Panc1 (cell line): ENCODE data around the gene CDV3. TPM values are rescaled to one million over a fixed set of nuclear protein-coding genes. Genes with fewer than 3 reads are reported as not detected.

ENCODE experiments used
- ATAC-seq: fragments of 200-7000 bp; cut with Tn5 transposase; 2 replicates; pipeline ENCODE4 v1.9.1; 2020; ENCODE audit warnings: mild to moderate bottlenecking, moderate library complexity
- BruUV-seq: library from RNA; stranded (reverse); fragments of 400-500 nt; replicated peaks from 2 replicates; lab custom pipeline; 2021; lab: Mats Ljungman, UMichigan
- CTCF ChIA-PET: fragments of 300-600 bp; sonication (Branson Sonifier 250); formaldehyde crosslinking; loops from one replicate; lab custom pipeline; 2022; ENCODE audit warnings: antibody characterized with exemption; lab: Charles Lee
- POLR2A ChIA-PET: fragments of 300-600 bp; sonication (Branson Sonifier 250); formaldehyde crosslinking; loops from one replicate; lab custom pipeline; 2022; ENCODE audit warnings: antibody characterized with exemption; lab: Charles Lee
- DNase-seq: peaks from one replicate; pipeline ENCODE4 v3.0.0-alpha.2; 2010; ENCODE audit warnings: low read depth, low spot score
- H3K27ac ChIP-seq: 2 replicates; pipeline ENCODE4 v1.5.1; 2011; ENCODE audit warnings: mild to moderate bottlenecking, low read length, inconsistent platforms
- H3K27me3 ChIP-seq: fragments of 200-500 bp; sonication (Bioruptor generic); 2 replicates; pipeline ENCODE4 v1.6.0; 2014; ENCODE audit warnings: low read length, inconsistent platforms; ENCODE audit not compliant: control insufficient read depth, insufficient read depth
- H3K36me3 ChIP-seq: fragments of 200-500 bp; sonication (Bioruptor generic); 2 replicates; pipeline ENCODE4 v1.5.1; 2014; ENCODE audit warnings: inconsistent platforms, mild to moderate bottlenecking, low read length, moderate library complexity; ENCODE audit not compliant: control insufficient read depth, insufficient read depth
- H3K4me1 ChIP-seq: 2 replicates; pipeline ENCODE4 v1.5.1; 2011; ENCODE audit warnings: inconsistent platforms, mild to moderate bottlenecking, low read length, moderate library complexity; ENCODE audit not compliant: control insufficient read depth, insufficient read depth
- H3K4me3 ChIP-seq, 2 experiments: 2 replicates each; pipeline ENCODE4 v1.5.1; 2011 to 2012; ENCODE audit warnings: low read depth in 2 of 2, low read length in 2 of 2, mild to moderate bottlenecking in 2 of 2, inconsistent platforms in 1 of 2, moderate library complexity in 1 of 2
- H3K9me3 ChIP-seq: fragments of 200-500 bp; sonication (Bioruptor generic); 2 replicates; pipeline ENCODE4 v1.5.1; 2014; ENCODE audit warnings: low read depth, mild to moderate bottlenecking, inconsistent platforms, low read length, moderate library complexity; ENCODE audit not compliant: control insufficient read depth, insufficient read depth
- POLR2AphosphoS5 ChIP-seq: IDR thresholded peaks from 2 replicates; pipeline ENCODE4 v1.6.1; 2012; ENCODE audit warnings: mild to moderate bottlenecking, low read depth, low read length, moderate library complexity
- SIN3A ChIP-seq: IDR thresholded peaks from 2 replicates; pipeline ENCODE4 v1.6.1; 2012; ENCODE audit warnings: low read depth, mild to moderate bottlenecking, low read length, moderate library complexity, borderline replicate concordance; ENCODE audit not compliant: insufficient read depth
- TCF7L2 ChIP-seq: IDR thresholded peaks from 2 replicates; pipeline ENCODE4 v1.6.1; 2011; ENCODE audit warnings: mild to moderate bottlenecking, low read depth, low read length, inconsistent platforms
- in situ Hi-C: cut with HindIII; loops from 2 replicates; pipeline ENCODE4 v1.10.0; 2016; ENCODE audit warnings: low sequenced_read_pairs, low pct_unique_long_range_greater_than_20kb
- intact Hi-C: fragments of 100-400 bp; cut with micrococcal nuclease; formaldehyde crosslinking; loops from one replicate; pipeline ENCODE4 v1.10.0; 2022; ENCODE audit not compliant: unreplicated experiment
- total RNA-seq: library from RNA; stranded (reverse); gene quantifications from one replicate; pipeline ENCODE4 v1.2.1, GENCODE V29; 2021; ENCODE audit not compliant: unreplicated experiment
- TF ChIP-seq, protein P1 (sequence below), 2 experiments: IDR thresholded peaks; 2 replicates each; pipeline ENCODE4 v1.6.1; 2011 to 2012; ENCODE audit warnings: low read depth in 2 of 2, control low read depth in 1 of 2, low read length in 1 of 2, mild to moderate bottlenecking in 1 of 2, moderate library complexity in 1 of 2; ENCODE audit not compliant: insufficient read depth in 1 of 2
- TF ChIP-seq, protein P2 (sequence below): fragments of 450-650 bp; IDR thresholded peaks from 2 replicates; pipeline ENCODE4 v1.5.1; 2017; ENCODE audit warnings: mild to moderate bottlenecking

CDV3 gene
- total RNA-seq, 1 experiment from 2014 or later, result 506 TPM

DNA sequence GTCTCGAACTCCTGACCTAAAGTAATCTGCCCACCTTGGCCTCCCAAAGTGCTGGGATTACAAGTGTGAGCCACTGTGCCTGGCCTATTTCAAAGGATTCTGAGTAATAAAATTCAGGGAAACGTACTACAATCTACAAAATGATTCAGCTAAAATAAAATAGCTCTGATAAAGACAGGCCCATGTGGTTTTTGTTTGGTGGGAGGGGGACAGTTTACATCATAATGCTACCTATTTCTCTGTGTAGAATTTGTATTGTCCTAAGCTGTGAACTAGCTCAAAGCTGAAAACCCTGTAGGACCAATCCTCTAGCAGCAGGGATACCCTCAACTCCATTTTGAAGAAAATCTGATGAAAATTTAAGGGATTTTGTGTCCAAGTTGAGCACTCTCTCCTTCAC, 25.8 kb downstream of the CDV3 start:
- in situ Hi-C loops, result no loop called here
- CTCF ChIA-PET, result no interaction called here
- POLR2A ChIA-PET, result interaction anchor here (0.6 kb wide), 1 partner anchor 68 kb away, joined by 4 read pairs; no protein-coding TSS in a partner anchor
- TF ChIP-seq, protein P1, sequence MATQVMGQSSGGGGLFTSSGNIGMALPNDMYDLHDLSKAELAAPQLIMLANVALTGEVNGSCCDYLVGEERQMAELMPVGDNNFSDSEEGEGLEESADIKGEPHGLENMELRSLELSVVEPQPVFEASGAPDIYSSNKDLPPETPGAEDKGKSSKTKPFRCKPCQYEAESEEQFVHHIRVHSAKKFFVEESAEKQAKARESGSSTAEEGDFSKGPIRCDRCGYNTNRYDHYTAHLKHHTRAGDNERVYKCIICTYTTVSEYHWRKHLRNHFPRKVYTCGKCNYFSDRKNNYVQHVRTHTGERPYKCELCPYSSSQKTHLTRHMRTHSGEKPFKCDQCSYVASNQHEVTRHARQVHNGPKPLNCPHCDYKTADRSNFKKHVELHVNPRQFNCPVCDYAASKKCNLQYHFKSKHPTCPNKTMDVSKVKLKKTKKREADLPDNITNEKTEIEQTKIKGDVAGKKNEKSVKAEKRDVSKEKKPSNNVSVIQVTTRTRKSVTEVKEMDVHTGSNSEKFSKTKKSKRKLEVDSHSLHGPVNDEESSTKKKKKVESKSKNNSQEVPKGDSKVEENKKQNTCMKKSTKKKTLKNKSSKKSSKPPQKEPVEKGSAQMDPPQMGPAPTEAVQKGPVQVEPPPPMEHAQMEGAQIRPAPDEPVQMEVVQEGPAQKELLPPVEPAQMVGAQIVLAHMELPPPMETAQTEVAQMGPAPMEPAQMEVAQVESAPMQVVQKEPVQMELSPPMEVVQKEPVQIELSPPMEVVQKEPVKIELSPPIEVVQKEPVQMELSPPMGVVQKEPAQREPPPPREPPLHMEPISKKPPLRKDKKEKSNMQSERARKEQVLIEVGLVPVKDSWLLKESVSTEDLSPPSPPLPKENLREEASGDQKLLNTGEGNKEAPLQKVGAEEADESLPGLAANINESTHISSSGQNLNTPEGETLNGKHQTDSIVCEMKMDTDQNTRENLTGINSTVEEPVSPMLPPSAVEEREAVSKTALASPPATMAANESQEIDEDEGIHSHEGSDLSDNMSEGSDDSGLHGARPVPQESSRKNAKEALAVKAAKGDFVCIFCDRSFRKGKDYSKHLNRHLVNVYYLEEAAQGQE (IDR thresholded peaks at IDR 0.05; ENCODE audit: insufficient read depth in 1 of 2, low read depth in 2 of 2, low read length in 1 of 2), result no peak
- TF ChIP-seq, protein P2, sequence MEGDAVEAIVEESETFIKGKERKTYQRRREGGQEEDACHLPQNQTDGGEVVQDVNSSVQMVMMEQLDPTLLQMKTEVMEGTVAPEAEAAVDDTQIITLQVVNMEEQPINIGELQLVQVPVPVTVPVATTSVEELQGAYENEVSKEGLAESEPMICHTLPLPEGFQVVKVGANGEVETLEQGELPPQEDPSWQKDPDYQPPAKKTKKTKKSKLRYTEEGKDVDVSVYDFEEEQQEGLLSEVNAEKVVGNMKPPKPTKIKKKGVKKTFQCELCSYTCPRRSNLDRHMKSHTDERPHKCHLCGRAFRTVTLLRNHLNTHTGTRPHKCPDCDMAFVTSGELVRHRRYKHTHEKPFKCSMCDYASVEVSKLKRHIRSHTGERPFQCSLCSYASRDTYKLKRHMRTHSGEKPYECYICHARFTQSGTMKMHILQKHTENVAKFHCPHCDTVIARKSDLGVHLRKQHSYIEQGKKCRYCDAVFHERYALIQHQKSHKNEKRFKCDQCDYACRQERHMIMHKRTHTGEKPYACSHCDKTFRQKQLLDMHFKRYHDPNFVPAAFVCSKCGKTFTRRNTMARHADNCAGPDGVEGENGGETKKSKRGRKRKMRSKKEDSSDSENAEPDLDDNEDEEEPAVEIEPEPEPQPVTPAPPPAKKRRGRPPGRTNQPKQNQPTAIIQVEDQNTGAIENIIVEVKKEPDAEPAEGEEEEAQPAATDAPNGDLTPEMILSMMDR, result no peak
- no peak for TF ChIP-seq SIN3A
- no peak for TF ChIP-seq TCF7L2
- TF ChIP-seq POLR2AphosphoS5, result no peak
- H3K27ac ChIP-seq, result no peak overlapping the region
- no TSS peak for BruUV-seq
- ATAC-seq (no peak), DNase-seq (no peak)
- intact Hi-C loops, result loop anchor here (10.0 kb wide), 1 partner anchor 874 kb away; the partner anchor contains the start of gene NPHP3
- no peaks in the 10 kb centered on the region for H3K27me3 ChIP-seq
- H3K9me3 ChIP-seq, result no peaks in the 10 kb centered on the region
- H3K4me1 ChIP-seq, result peaks cover 13% of the 10 kb centered on the region; the same call in 1 of the 2 replicates
- H3K4me3 ChIP-seq, result no peak overlapping the region
- peaks cover 6% of the 10 kb centered on the region for H3K36me3 ChIP-seq

DNA sequence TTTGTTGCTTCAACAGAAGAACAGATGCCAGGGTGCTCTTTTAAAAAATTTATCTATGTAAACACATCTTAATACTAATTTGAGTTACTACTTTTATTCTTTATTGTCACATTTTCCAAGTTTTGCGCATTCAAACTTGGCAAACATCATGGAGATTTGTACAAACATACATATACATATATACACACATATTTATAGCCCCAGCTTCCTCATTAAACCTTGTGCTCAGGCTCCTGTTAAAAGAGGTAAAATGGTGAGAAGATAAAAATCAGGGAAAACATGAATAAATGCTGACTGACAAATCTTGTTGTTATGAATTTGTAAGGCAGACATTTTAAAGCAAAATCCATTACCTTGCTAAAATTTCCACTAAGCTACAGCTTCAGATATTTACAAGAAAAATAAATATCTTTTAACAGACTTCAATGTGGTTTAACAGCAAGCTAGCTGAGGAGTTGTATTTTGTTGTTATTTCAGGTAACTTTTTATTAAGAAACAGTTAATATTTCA, 27.1 kb downstream of the CDV3 start:
- intact Hi-C loops, result no loop called here
- no peak overlapping the region for H3K27ac ChIP-seq
- H3K36me3 ChIP-seq, result peaks cover 6% of the 10 kb centered on the region
- no peaks in the 10 kb centered on the region for H3K9me3 ChIP-seq
- no peak overlapping the region for H3K4me3 ChIP-seq
- ATAC-seq (no peak), DNase-seq (no peak)
- CTCF ChIA-PET, result no interaction called here
- BruUV-seq, result TSS peak; percentile 76
- H3K4me1 ChIP-seq, result peaks cover 8% of the 10 kb centered on the region; the same call in 1 of the 2 replicates
- in situ Hi-C loops, result no loop called here
- POLR2A ChIA-PET, result no interaction called here
- no peaks in the 10 kb centered on the region for H3K27me3 ChIP-seq
- TF ChIP-seq SIN3A (no peak), TCF7L2 (no peak), POLR2AphosphoS5 (no peak)
- TF ChIP-seq, protein P1 (IDR thresholded peaks at IDR 0.05; ENCODE audit: insufficient read depth in 1 of 2, low read depth in 2 of 2, low read length in 1 of 2), result no peak
- TF ChIP-seq, protein P2, result no peak
